Smooth muscle cell (in vitro differentiated cells): Measurements from ENCODE around the gene ABHD12. TPM values are rescaled to one million over a fixed set of nuclear protein-coding genes. Genes with fewer than 3 reads are reported as not detected.
A peak's percentile ranks its signal among the peaks of the same experiment; 100 is the strongest.

Experiments used
- DNase-seq: peaks from one replicate; lab custom pipeline; 2025; ENCODE audit not compliant: unreplicated experiment; lab: John Stamatoyannopoulos, UW
- H2AFZ ChIP-seq: fragments of 200-600 bp; sonication (generic); 2 replicates; pipeline ENCODE4 v1.6.0; 2016; ENCODE audit warnings: antibody characterized with exemption, low read depth, mild to moderate bottlenecking
- H3F3A ChIP-seq: fragments of 200-600 bp; sonication (generic); 2 replicates; pipeline ENCODE4 v1.6.0; 2017; ENCODE audit warnings: antibody characterized with exemption, low read depth
- H3K27ac ChIP-seq: fragments of 200-600 bp; sonication (generic); 2 replicates; pipeline ENCODE4 v1.5.1; 2016; ENCODE audit warnings: low read depth, mild to moderate bottlenecking
- H3K27me3 ChIP-seq: fragments of 200-600 bp; sonication (generic); 2 replicates; pipeline ENCODE4 v1.6.1; 2016; ENCODE audit warnings: low read depth, mild to moderate bottlenecking
- H3K36me3 ChIP-seq: fragments of 200-600 bp; sonication (generic); 2 replicates; pipeline ENCODE4 v1.5.1; 2016; ENCODE audit warnings: low read depth
- H3K4me1 ChIP-seq: fragments of 200-600 bp; sonication (generic); 2 replicates; pipeline ENCODE4 v1.5.1; 2016; ENCODE audit warnings: low read depth
- H3K4me2 ChIP-seq: fragments of 200-600 bp; sonication (generic); 2 replicates; pipeline ENCODE4 v1.6.0; 2016; ENCODE audit warnings: mild to moderate bottlenecking
- H3K4me3 ChIP-seq: fragments of 200-600 bp; sonication (generic); 2 replicates; pipeline ENCODE4 v1.5.1; 2016; ENCODE audit warnings: mild to moderate bottlenecking
- H3K79me2 ChIP-seq: fragments of 200-600 bp; sonication (generic); 2 replicates; pipeline ENCODE4 v1.6.0; 2016; ENCODE audit warnings: low read depth, mild to moderate bottlenecking
- H3K9ac ChIP-seq: fragments of 200-600 bp; sonication (generic); 2 replicates; pipeline ENCODE4 v1.6.0; 2016; ENCODE audit warnings: low read depth
- H3K9me3 ChIP-seq: fragments of 200-600 bp; sonication (generic); replicated peaks from 2 replicates; pipeline ENCODE4 v1.5.1; 2016; ENCODE audit warnings: low read depth
- H4K20me1 ChIP-seq: fragments of 200-600 bp; sonication (generic); 2 replicates; pipeline ENCODE4 v1.6.0; 2016; ENCODE audit warnings: low read depth
- CTCF ChIP-seq: fragments of 200-600 bp; sonication (generic); IDR thresholded peaks from 2 replicates; pipeline ENCODE4 v1.5.1; 2017; ENCODE audit warnings: borderline replicate concordance, mild to moderate bottlenecking, antibody characterized with exemption; ENCODE audit not compliant: insufficient read depth, poor library complexity, severe bottlenecking
- WGBS: methylation state at CpG from one replicate; pipeline ENCODE4 v1.1.7; 2016; ENCODE audit warnings: low lambda C conversion rate; 5-methylcytosine and 5-hydroxymethylcytosine counted together
- polyA plus RNA-seq: library from polyadenylated mRNA; unstranded; fragments of >200 nt; fragmentation: Nextera tagmentation; extraction: Ambion mirVana; gene quantifications from 2 replicates; pipeline ENCODE4 v1.2.1, GENCODE V29; 2016
- total RNA-seq: library from RNA; depleted of rRNA; stranded (reverse); fragments of >200 nt; gene quantifications from 2 replicates; pipeline ENCODE4 v1.2.3, GENCODE V29; 2014

ABHD12 gene
- total and polyA plus RNA-seq, 2 experiments from 2014 or later: 18.5 to 41.8 TPM

DNA sequence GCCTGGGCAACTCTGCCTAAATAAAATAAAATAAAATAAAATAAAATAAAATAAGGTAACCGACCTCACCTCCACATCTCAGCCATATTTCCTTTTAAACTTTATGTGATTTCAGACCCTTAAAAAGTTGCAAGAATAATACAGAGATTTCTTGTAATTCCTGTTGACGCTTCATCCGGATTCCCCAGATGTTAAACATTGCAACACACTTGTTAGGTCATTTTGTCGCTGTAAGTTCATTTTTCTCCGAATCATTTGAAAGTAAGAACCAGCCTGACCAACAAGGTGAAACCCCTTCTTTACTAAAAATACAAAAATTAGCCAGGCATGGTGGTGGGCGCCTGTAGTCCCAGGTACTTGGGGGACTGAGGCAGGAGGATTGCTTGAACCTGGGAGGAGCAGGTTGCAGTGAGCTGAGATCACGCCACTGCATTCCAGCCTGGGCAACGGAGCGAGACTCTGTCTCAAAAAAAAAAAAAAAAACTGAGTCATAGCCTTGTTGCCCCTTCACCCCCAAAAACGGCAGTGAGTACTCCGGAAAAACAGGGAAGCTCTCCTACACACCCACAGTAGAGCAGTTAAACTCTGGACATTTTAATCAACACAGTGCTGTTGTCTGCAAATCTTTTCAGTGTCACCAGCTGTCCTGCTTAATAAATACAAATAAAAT lies 136.9 kb downstream of the ABHD12 start:
- peaks cover 49% of the 10 kb centered on the region for H3K4me1 ChIP-seq
- H3K9ac ChIP-seq: no peak overlapping the region
- peaks cover 99% of the 10 kb centered on the region for H4K20me1 ChIP-seq
- H3K27me3 ChIP-seq: no peaks in the 10 kb centered on the region
- H2AFZ ChIP-seq: no peak overlapping the region
- peak overlapping the region; percentile 11 for H3K27ac ChIP-seq
- peak overlapping the region; percentile 70 for H3K4me2 ChIP-seq
- no peak for TF ChIP-seq CTCF
- peaks cover 69% of the 10 kb centered on the region for H3K79me2 ChIP-seq
- H3K4me3 ChIP-seq: no peak overlapping the region
- no peaks in the 10 kb centered on the region for H3K9me3 ChIP-seq
- no peaks in the 10 kb centered on the region for H3K36me3 ChIP-seq
- peaks cover 5% of the 10 kb centered on the region for H3F3A ChIP-seq
- 61% methylated on average over 11 of the region's 11 CpGs for WGBS
- no peak for DNase-seq

- no peak for TF ChIP-seq CTCF
- Histone ChIP-seq H3K4me2 (no peak overlapping the region), H3K4me3 (no peak overlapping the region), H2AFZ (no peak overlapping the region), H3F3A (peaks cover 5% of the 10 kb centered on the region), H3K36me3 (no peaks in the 10 kb centered on the region), H3K79me2 (peaks cover 63% of the 10 kb centered on the region), H3K9ac (no peak overlapping the region), H3K4me1 (peaks cover 49% of the 10 kb centered on the region), H4K20me1 (peaks cover 91% of the 10 kb centered on the region), H3K27ac (no peak overlapping the region), H3K27me3 (no peaks in the 10 kb centered on the region), H3K9me3 (no peaks in the 10 kb centered on the region)
- whole genome bisulfite sequencing: 86% methylated on average over 6 of the region's 6 CpGs
- no peak for DNase-seq
These were observed 137.8 kb downstream of the ABHD12 start for GRCh38 chr20:25252686-25253421.

DNA sequence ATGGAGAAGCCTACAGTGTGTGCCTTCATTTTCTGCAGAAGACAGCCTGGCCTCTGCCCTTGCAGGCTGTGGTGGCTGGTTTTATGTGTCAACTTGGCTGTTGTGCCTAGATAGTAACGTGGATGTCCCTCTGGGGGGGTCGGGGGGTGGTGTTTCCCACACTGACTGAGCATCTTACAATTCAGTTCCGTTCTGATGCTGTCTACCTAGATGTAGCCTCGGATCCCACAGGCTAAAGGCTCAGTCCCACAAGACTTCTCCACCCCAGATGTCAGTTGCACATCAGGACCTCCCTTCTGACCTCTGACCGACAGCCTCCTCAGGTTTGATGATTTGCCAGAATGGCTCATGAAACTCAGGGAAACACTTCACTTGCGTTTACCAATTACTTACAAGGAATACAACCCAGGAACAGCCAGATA lies 138.4 kb downstream of the ABHD12 start:
- Histone ChIP-seq H3K27ac (no peak overlapping the region), H3K9ac (no peak overlapping the region), H4K20me1 (peaks cover 85% of the 10 kb centered on the region), H2AFZ (no peak overlapping the region), H3K79me2 (peaks cover 57% of the 10 kb centered on the region), H3K36me3 (no peaks in the 10 kb centered on the region), H3K9me3 (no peaks in the 10 kb centered on the region), H3K4me1 (peaks cover 49% of the 10 kb centered on the region), H3K4me3 (no peak overlapping the region), H3F3A (peaks cover 5% of the 10 kb centered on the region), H3K27me3 (no peaks in the 10 kb centered on the region), H3K4me2 (no peak overlapping the region)
- 87% methylated on average over 6 of the region's 6 CpGs for WGBS
- no peak for DNase-seq
- TF ChIP-seq CTCF: no peak
